Calu3 (cell line): ENCODE results near the gene CCDC73. TPM values are rescaled to one million over a fixed set of nuclear protein-coding genes. Genes with fewer than 3 reads are reported as not detected.

Experiments used
- BruUV-seq: library from RNA; stranded (reverse); fragments of 400-500 nt; replicated peaks from 2 replicates; lab custom pipeline; 2021; lab: Mats Ljungman, UMichigan
- CTCF ChIA-PET: fragments of 300-600 bp; sonication (Branson Sonifier 250); formaldehyde crosslinking; loops from one replicate; lab custom pipeline; 2022; ENCODE audit warnings: antibody characterized with exemption; lab: Charles Lee
- DNase-seq: peaks from one replicate; pipeline ENCODE4 v3.0.0; 2022
- H3K27ac Mint-ChIP-seq: one replicate; pipeline ENCODE4 v1.8.0; 2022; ENCODE audit warnings: mixed read lengths; ENCODE audit not compliant: unreplicated experiment
- H3K27me3 Mint-ChIP-seq: one replicate; pipeline ENCODE4 v1.8.0; 2022; ENCODE audit warnings: mixed read lengths; ENCODE audit not compliant: unreplicated experiment
- H3K36me3 Mint-ChIP-seq: one replicate; pipeline ENCODE4 v1.8.0; 2022; ENCODE audit warnings: mild to moderate bottlenecking, moderate library complexity, mixed read lengths; ENCODE audit not compliant: insufficient read depth, unreplicated experiment
- H3K4me1 Mint-ChIP-seq: one replicate; pipeline ENCODE4 v1.8.0; 2022; ENCODE audit warnings: mild to moderate bottlenecking, low read depth, mixed read lengths; ENCODE audit not compliant: unreplicated experiment
- H3K4me3 Mint-ChIP-seq: one replicate; pipeline ENCODE4 v1.8.0; 2022; ENCODE audit warnings: mild to moderate bottlenecking, low read depth, moderate library complexity, mixed read lengths; ENCODE audit not compliant: unreplicated experiment
- H3K9me3 Mint-ChIP-seq: one replicate; pipeline ENCODE4 v1.8.0; 2022; ENCODE audit warnings: low read depth, mixed read lengths; ENCODE audit not compliant: unreplicated experiment
- intact Hi-C: fragments of 100-400 bp; cut with micrococcal nuclease; formaldehyde crosslinking; loops from one replicate; pipeline ENCODE4 v1.10.0; 2022; ENCODE audit not compliant: unreplicated experiment
- total RNA-seq: library from RNA; stranded (reverse); gene quantifications from 2 replicates; pipeline ENCODE4 v1.2.3, GENCODE V29; 2022
- TF ChIP-seq, protein P1 (sequence below): fragments of 200-600 bp; IDR thresholded peaks from one replicate; pipeline ENCODE4 v1.8.0; 2022; ENCODE audit warnings: antibody characterized with exemption; ENCODE audit not compliant: unreplicated experiment

The CCDC73 gene
- total RNA-seq, 1 experiment from 2014 or later = not detected

- intact Hi-C loops = no loop called here
- H3K27ac Mint-ChIP-seq = no peak overlapping the region
- no peaks in the 10 kb centered on the region for H3K27me3 Mint-ChIP-seq
- H3K36me3 Mint-ChIP-seq = no peaks in the 10 kb centered on the region
- CTCF ChIA-PET = no interaction called here
- H3K4me1 Mint-ChIP-seq = peaks cover 7% of the 10 kb centered on the region
- H3K9me3 Mint-ChIP-seq = no peaks in the 10 kb centered on the region
- no TSS peak for BruUV-seq
- no peak for DNase-seq
- H3K4me3 Mint-ChIP-seq = no peak overlapping the region
- TF ChIP-seq, protein P1, sequence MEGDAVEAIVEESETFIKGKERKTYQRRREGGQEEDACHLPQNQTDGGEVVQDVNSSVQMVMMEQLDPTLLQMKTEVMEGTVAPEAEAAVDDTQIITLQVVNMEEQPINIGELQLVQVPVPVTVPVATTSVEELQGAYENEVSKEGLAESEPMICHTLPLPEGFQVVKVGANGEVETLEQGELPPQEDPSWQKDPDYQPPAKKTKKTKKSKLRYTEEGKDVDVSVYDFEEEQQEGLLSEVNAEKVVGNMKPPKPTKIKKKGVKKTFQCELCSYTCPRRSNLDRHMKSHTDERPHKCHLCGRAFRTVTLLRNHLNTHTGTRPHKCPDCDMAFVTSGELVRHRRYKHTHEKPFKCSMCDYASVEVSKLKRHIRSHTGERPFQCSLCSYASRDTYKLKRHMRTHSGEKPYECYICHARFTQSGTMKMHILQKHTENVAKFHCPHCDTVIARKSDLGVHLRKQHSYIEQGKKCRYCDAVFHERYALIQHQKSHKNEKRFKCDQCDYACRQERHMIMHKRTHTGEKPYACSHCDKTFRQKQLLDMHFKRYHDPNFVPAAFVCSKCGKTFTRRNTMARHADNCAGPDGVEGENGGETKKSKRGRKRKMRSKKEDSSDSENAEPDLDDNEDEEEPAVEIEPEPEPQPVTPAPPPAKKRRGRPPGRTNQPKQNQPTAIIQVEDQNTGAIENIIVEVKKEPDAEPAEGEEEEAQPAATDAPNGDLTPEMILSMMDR = no peak
These were observed 95.9 kb downstream of the CCDC73 start for GRCh38 chr11:32698579-32698978.

GRCh38 chr11:32671051-32671450 lies 123.4 kb downstream of the CCDC73 start:
- no peaks in the 10 kb centered on the region for H3K4me1 Mint-ChIP-seq
- peaks cover 5% of the 10 kb centered on the region for H3K9me3 Mint-ChIP-seq
- H3K36me3 Mint-ChIP-seq = no peaks in the 10 kb centered on the region
- H3K27ac Mint-ChIP-seq = no peak overlapping the region
- TF ChIP-seq, protein P1 = no peak
- DNase-seq = no peak
- intact Hi-C loops = no loop called here
- CTCF ChIA-PET = no interaction called here
- H3K27me3 Mint-ChIP-seq = peaks cover 8% of the 10 kb centered on the region
- BruUV-seq = no TSS peak
- H3K4me3 Mint-ChIP-seq = no peak overlapping the region

GRCh38 chr11:32659672-32660071 lies 134.8 kb downstream of the CCDC73 start:
- BruUV-seq = no TSS peak
- H3K36me3 Mint-ChIP-seq = no peaks in the 10 kb centered on the region
- H3K4me3 Mint-ChIP-seq = no peak overlapping the region
- H3K4me1 Mint-ChIP-seq = no peaks in the 10 kb centered on the region
- peaks cover 3% of the 10 kb centered on the region for H3K9me3 Mint-ChIP-seq
- intact Hi-C loops = no loop called here
- no peak for DNase-seq
- H3K27me3 Mint-ChIP-seq = peaks cover 23% of the 10 kb centered on the region
- no peak overlapping the region for H3K27ac Mint-ChIP-seq
- CTCF ChIA-PET = interaction anchor here (0.6 to 0.7 kb wide), 2 partner anchors 23 to 128 kb away, joined by 4 to 6 read pairs; no protein-coding TSS in a partner anchor
- TF ChIP-seq, protein P1 = no peak

DNA sequence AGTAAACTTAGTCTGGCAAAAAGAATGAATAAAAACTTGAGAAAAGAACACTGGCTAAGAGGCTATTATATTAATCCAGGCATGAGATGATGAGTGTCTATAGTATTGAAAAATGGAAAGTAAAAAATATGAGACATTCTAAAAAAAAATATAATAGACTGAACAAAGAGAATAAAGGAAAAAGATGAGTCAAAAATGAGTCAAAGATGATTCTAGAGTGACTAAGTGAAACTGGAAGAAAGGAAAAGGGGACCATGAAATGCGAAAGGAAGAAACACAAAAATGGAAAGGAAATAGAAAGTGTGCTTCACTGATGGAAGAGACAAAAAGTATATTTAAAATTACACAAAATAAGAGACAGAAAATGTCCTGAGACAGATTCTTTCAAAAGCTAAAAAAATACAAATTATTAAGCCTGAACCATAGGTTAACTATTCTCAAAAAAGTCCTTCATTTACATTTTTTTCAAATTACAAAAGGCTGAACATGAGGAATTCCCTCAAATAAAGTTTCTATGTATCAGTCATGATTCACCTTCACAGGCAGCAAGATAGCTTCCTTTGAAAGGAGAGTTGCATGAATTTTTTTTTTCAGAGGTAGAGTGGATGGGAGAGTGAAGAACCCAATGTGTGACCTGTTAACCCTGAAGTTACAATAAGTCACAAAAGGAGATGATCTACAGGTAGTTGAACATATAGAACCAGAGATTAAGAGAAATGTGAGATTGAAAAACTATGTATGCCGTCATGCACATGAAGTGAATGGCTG lies 135.6 kb downstream of the CCDC73 start:
- Mint-ChIP-seq H3K9me3 (no peaks in the 10 kb centered on the region), H3K27ac (no peak overlapping the region), H3K4me1 (no peaks in the 10 kb centered on the region), H3K36me3 (no peaks in the 10 kb centered on the region), H3K4me3 (no peak overlapping the region), H3K27me3 (peaks cover 21% of the 10 kb centered on the region)
- intact Hi-C loops = no loop called here
- TF ChIP-seq, protein P1 = no peak
- DNase-seq = no peak
- CTCF ChIA-PET = no interaction called here
- no TSS peak for BruUV-seq
